ENCODE data around the gene IL12B.

The IL12B gene

GRCh38 chr5:159345861-159346260, 15.6 kb upstream of the IL12B start:
- H3K9ac ChIP-seq (ENCODE audit: low read length), result no peak overlapping the region
- H3K27ac ChIP-seq (ENCODE audit: low read depth, low read length), result no peak overlapping the region
- no peak for TF ChIP-seq CTCF (IDR thresholded peaks at IDR 0.05; ENCODE audit: insufficient read depth, low read length, poor library complexity, severe bottlenecking)
- no peak for TF ChIP-seq EZH2phosphoT487 (conservative IDR thresholded peaks at IDR 0.05; ENCODE audit: low read length)
- no peaks in the 10 kb centered on the region for H3K9me3 ChIP-seq (ENCODE audit: insufficient read depth, low read length)
- H3K9me2 ChIP-seq (replicated peaks; ENCODE audit: insufficient read depth, low read length), result no peaks in the 10 kb centered on the region
- H3K36me3 ChIP-seq (ENCODE audit: low read length), result no peaks in the 10 kb centered on the region
- H2AFZ ChIP-seq (ENCODE audit: low read depth, low read length, severe bottlenecking), result no peak overlapping the region
- no peaks in the 10 kb centered on the region for H4K20me1 ChIP-seq (ENCODE audit: low read depth, low read length)
- no peak overlapping the region for H3K4me3 ChIP-seq (ENCODE audit: insufficient read depth, low read length, poor library complexity, severe bottlenecking)
- no peaks in the 10 kb centered on the region for H3F3A ChIP-seq (ENCODE audit: insufficient read depth)
- H3K79me2 ChIP-seq (ENCODE audit: insufficient read depth, low read length), result no peaks in the 10 kb centered on the region
- no peak overlapping the region for H3K4me2 ChIP-seq (ENCODE audit: low read depth, low read length, poor library complexity, severe bottlenecking)
- H3K27me3 ChIP-seq (ENCODE audit: low read length), result no peaks in the 10 kb centered on the region

- no peaks in the 10 kb centered on the region for H3K36me3 ChIP-seq (ENCODE audit: low read length)
- H3K79me2 ChIP-seq (ENCODE audit: insufficient read depth, low read length), result no peaks in the 10 kb centered on the region
- H3K9me2 ChIP-seq (replicated peaks; ENCODE audit: insufficient read depth, low read length), result no peaks in the 10 kb centered on the region
- H3K27ac ChIP-seq (ENCODE audit: low read depth, low read length), result no peak overlapping the region
- TF ChIP-seq CTCF (IDR thresholded peaks at IDR 0.05; ENCODE audit: insufficient read depth, low read length, poor library complexity, severe bottlenecking) (no peak), EZH2phosphoT487 (conservative IDR thresholded peaks at IDR 0.05; ENCODE audit: low read length) (no peak)
- no peak overlapping the region for H3K4me2 ChIP-seq (ENCODE audit: low read depth, low read length, poor library complexity, severe bottlenecking)
- no peaks in the 10 kb centered on the region for H3K9me3 ChIP-seq (ENCODE audit: insufficient read depth, low read length)
- H3K9ac ChIP-seq (ENCODE audit: low read length), result no peak overlapping the region
- no peaks in the 10 kb centered on the region for H4K20me1 ChIP-seq (ENCODE audit: low read depth, low read length)
- H3F3A ChIP-seq (ENCODE audit: insufficient read depth), result no peaks in the 10 kb centered on the region
- no peaks in the 10 kb centered on the region for H3K27me3 ChIP-seq (ENCODE audit: low read length)
- H2AFZ ChIP-seq (ENCODE audit: low read depth, low read length, severe bottlenecking), result no peak overlapping the region
- H3K4me3 ChIP-seq (ENCODE audit: insufficient read depth, low read length, poor library complexity, severe bottlenecking), result no peak overlapping the region
These were observed 15.0 kb upstream of the IL12B start for GRCh38 chr5:159345336-159345735.

- Histone ChIP-seq H3K4me3 (ENCODE audit: insufficient read depth, low read length, poor library complexity, severe bottlenecking) (no peak overlapping the region), H3K4me2 (ENCODE audit: low read depth, low read length, poor library complexity, severe bottlenecking) (no peak overlapping the region), H3F3A (ENCODE audit: insufficient read depth) (no peaks in the 10 kb centered on the region), H4K20me1 (ENCODE audit: low read depth, low read length) (no peaks in the 10 kb centered on the region), H3K9me3 (ENCODE audit: insufficient read depth, low read length) (no peaks in the 10 kb centered on the region), H3K27me3 (ENCODE audit: low read length) (no peaks in the 10 kb centered on the region), H3K9me2 (replicated peaks; ENCODE audit: insufficient read depth, low read length) (no peaks in the 10 kb centered on the region), H3K27ac (ENCODE audit: low read depth, low read length) (no peak overlapping the region), H2AFZ (ENCODE audit: low read depth, low read length, severe bottlenecking) (no peak overlapping the region), H3K79me2 (ENCODE audit: insufficient read depth, low read length) (no peaks in the 10 kb centered on the region), H3K9ac (ENCODE audit: low read length) (no peak overlapping the region), H3K36me3 (ENCODE audit: low read length) (no peaks in the 10 kb centered on the region)
- TF ChIP-seq CTCF (IDR thresholded peaks at IDR 0.05; ENCODE audit: insufficient read depth, low read length, poor library complexity, severe bottlenecking) (no peak), EZH2phosphoT487 (conservative IDR thresholded peaks at IDR 0.05; ENCODE audit: low read length) (no peak)
These were observed 13.2 kb upstream of the IL12B start for GRCh38 chr5:159343295-159344094.
